HG03135 (cell line): ENCODE data around the gene CFH.
"Not testable (repeated sequence)": the region's sequence is repeated elsewhere in the genome, so short reads cannot be mapped to it uniquely, and the experiment has no call there.

Experiments used
- ATAC-seq: cut with Tn5 transposase; IDR thresholded peaks from one replicate; pipeline ENCODE4 v1.9.1; 2021; ENCODE audit warnings: mild to moderate bottlenecking, moderate library complexity; ENCODE audit not compliant: unreplicated experiment

CFH gene

GRCh38 chr1:196661345-196661744 is 9.5 kb downstream of the CFH start:
- no peak for ATAC-seq

- ATAC-seq, result no peak
Observed at GRCh38 chr1:196667131-196667530, 15.3 kb downstream of the CFH start.

DNA sequence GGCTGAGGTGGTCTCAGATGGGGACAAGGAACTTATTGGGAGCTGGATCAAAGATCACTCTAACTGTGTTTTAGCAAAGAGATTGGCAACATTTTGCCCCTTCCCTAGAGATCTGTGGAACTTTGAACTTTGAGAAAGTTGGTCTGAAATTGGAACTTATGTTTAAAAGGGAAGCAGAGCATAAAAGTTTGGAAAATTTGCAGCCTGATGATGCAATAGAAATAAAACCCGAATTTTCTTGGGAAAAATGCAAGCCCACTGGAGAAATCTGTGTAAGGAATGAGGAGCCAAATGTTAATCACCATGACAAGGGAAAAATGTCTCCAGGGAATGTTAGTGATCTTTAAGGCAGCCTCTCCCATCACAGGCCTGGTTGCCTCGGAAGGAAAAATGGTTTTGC is 17.2 kb downstream of the CFH start:
- ATAC-seq, result no peak

DNA sequence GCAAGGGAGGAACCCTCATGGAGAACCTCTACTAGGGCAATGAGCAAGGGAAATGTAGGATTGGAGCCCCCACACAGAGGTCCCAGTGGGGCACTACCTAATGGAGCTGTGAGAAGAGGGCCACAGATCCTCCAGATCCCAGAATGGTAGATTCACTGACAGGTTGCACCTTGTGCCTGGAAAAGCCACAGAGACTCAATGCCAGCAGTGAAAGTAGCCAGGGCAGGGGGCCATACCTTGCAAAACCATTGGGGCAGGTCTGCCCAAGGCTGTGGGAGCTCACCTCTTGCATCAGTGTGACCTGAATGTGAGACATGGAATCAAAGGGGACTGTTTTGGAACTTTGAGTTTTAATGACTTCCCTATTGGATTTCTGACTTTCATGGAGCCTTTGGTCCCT is 17.9 kb downstream of the CFH start:
- no peak for ATAC-seq

- ATAC-seq, result no peak
Observed at GRCh38 chr1:196674908-196675307, 23.1 kb downstream of the CFH start.

DNA sequence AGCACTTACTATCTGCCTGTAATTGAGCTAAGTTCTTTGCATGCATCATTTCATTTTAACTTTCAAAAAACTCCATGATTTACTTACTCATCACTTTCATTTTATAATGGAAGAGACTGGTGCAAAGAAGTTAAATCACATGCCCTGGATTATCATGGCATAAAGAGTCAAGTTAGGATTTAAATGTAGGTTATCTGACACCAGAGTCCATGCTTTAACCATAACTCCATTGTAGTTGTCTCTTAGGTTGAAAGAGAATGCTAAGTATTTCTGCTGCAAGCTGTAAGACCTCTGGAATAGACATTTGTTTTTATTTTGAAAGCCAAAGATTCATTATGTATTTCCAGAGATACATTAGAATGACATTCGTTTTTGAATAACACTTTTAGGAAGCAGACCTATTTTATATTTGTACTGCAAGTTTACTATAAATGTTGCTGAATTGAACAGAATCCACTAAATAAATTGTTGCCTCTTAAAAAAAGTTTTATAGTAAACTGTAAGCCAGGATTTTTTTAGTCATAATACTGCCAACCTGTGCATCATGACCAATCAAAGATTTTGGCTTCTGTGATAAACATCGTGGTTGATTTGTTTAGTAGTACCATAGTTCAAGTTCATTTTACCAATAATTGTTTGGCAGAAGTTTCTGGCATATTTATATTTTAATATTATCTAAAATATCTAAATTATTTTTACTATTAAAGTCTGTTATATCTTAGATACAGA is 26.1 kb downstream of the CFH start:
- no peak for ATAC-seq

- no peak for ATAC-seq
Observed at GRCh38 chr1:196678510-196678884, 26.7 kb downstream of the CFH start.

GRCh38 chr1:196680107-196680506 is 28.3 kb downstream of the CFH start:
- ATAC-seq, result no peak

GRCh38 chr1:196684476-196684875 is 32.6 kb downstream of the CFH start:
- ATAC-seq, result no peak

DNA sequence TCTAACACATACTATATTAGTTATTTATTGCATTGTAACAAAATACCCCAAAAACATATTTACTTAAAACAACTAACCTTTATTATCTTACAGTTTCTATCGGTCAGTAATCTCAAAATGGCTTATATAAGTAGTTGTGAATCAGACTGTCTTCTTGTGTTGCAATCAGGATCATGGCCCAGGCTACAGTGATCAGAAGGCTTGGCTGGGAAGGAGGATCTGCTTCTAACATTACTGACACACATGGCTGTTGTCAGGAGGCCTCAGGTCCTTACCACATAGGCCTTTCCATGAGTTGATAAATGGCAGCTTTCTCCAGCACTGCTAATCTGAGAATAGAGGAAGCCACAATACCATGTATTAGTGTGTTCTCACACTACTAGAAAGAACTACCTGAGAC is 33.7 kb downstream of the CFH start:
- no peak for ATAC-seq

- ATAC-seq, result no peak
Observed at GRCh38 chr1:196689001-196689400, 37.2 kb downstream of the CFH start.

- ATAC-seq, result no peak
Observed at GRCh38 chr1:196690582-196690981, 38.7 kb downstream of the CFH start.

- no peak for ATAC-seq
Observed at GRCh38 chr1:196698993-196699392, 47.1 kb downstream of the CFH start.

DNA sequence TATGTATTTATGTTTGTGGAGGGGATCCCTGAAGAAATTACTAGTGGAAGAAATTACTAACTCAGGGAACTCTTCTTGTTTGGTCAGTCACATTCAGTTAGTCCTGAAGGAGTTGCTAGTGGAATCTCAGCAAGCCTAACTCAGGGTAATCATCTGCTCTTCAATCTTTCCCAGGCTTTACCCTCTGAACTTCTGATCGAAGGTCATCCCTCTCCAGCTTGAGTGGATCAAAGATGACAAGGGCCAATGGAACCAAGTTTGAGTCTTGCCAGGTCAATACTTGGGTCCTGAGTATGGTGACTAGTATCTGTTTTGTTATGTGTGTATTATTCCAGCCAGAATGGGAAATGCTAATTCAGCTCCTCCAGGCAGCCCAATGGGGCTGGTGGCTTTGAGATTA is 49.3 kb downstream of the CFH start:
- ATAC-seq, result no peak

- not testable (repeated sequence) for ATAC-seq
Observed at GRCh38 chr1:196709892-196710291, 58.0 kb downstream of the CFH start.

- no peak for ATAC-seq
Observed at GRCh38 chr1:196717868-196718267, 66.0 kb downstream of the CFH start.

- peak; percentile 98 for ATAC-seq
Observed at GRCh38 chr1:196723325-196724185, 71.7 kb downstream of the CFH start.

DNA sequence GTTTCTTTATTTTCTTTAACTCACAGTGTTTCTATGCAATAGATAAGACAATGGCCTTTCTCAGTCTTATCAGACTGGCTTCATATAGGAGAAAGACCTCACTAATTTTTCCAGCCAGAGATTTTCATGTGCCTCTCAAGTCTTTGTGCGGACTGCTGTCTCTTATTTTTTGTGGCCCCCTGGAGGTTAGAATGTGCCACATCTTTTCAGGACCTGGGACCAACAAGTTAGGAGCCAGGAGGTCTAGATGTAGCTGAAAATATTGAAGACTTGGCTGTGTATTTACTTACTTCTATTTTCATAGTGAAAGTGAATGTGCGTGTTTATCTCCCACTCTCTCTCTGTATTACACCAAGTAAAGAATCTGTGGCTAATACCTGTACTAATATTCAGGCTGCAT is 80.7 kb downstream of the CFH start:
- ATAC-seq, result no peak

- no peak for ATAC-seq
Observed at GRCh38 chr1:196733091-196733970, 81.5 kb downstream of the CFH start.

DNA sequence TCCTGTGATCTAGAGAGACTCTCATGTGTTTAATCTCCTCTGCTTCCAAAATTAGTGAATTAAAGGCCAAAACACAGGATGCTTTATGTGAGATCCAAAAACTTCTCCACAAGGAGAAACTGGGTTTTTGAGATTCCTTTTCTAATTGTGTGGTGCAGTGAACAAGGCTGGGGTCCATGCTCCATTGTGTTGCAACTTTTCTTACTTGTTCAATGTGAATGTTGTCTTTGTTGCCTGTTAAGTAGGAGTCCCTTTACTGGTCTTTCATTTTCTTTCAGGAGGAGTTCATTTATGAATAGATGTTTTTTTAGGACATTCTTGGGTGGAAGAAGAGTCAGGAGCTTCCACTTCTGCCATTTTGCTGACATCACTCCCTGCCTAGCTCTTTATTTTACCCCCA is 82.2 kb downstream of the CFH start:
- ATAC-seq, result no peak

DNA sequence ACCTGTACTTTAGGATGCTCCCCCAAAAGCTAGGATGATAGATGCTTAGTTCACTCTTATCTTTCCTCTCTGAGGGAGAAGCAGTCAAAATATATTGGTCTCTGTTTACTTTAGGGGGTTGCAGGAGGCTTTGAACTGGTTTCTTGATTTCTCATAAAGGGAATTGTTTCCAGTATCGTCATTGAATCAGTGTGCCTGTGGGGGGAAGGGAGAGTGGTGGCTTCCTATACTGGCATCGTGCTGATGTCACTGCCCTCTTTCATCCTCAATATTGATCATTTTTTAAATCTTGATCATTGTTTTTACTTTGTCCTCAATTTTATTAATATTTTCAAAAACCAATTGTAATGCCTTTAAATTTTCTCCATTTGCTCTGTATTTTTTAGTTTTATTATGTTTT is 82.6 kb downstream of the CFH start:
- no peak for ATAC-seq
